ENCODE results near the gene MLLT10. TPM values are rescaled to one million over a fixed set of nuclear protein-coding genes. Genes with fewer than 3 reads are reported as not detected.

Gene MLLT10
- total and polyA plus RNA-seq, 9 of the 15 experiments (the other 6 are each of a cell fraction or from before 2014, with no cell fraction given): 18.8 to 81.4 (median 64.2) TPM

- TF ChIP-seq MTA3 (IDR thresholded peaks at IDR 0.05; ENCODE audit: borderline replicate concordance): peak; percentile 77; the same call in 1 of the 2 replicates
- 0 out of 2 replicates have a peak, but pooled peaks have one; percentile 55 for TF ChIP-seq ETS1 (conservative IDR thresholded peaks at IDR 0.05; ENCODE audit: control insufficient read depth, low read depth, low read length)
- TF ChIP-seq NR2C1 (IDR thresholded peaks at IDR 0.05): no peak
- TF ChIP-seq NR2C1 (tag; IDR thresholded peaks at IDR 0.05): peak; percentile 40; the same call in 1 of the 2 replicates
- TF ChIP-seq JUN (IDR thresholded peaks at IDR 0.05; ENCODE audit: borderline replicate concordance, low read depth, low read length): peak; percentile 12; the same call in 1 of the 2 replicates
- TF ChIP-seq JUN (CRISPR knock-in tag; IDR thresholded peaks at IDR 0.05; ENCODE audit: borderline replicate concordance): no peak
- peak; percentile 85 for TF ChIP-seq ZNF592 (IDR thresholded peaks at IDR 0.05)
- TF ChIP-seq MAX (CRISPR knock-in tag; IDR thresholded peaks at IDR 0.05): peak; percentile 62
- no peak for TF ChIP-seq ATF1 (CRISPR knock-in tag; IDR thresholded peaks at IDR 0.05)
- peak; percentile 75 for TF ChIP-seq ATF1 (tag; IDR thresholded peaks at IDR 0.05)
- TF ChIP-seq ZBTB34 (CRISPR knock-in tag; IDR thresholded peaks at IDR 0.05): no peak
- TF ChIP-seq TFAP4 (CRISPR knock-in tag; IDR thresholded peaks at IDR 0.05; ENCODE audit: borderline replicate concordance): peak; percentile 37; the same call in 1 of the 2 replicates
- peak; percentile 41 to 85 (median 65) for TF ChIP-seq YY1 (IDR thresholded peaks at IDR 0.05; ENCODE audit: borderline replicate concordance in 1 of 3, control insufficient read depth in 1 of 3, extremely low read depth in 1 of 3, insufficient read depth in 3 of 3, insufficient read length in 1 of 3, insufficient replicate concordance in 2 of 3, low read depth in 1 of 3, low read length in 2 of 3)
- TF ChIP-seq CCAR2 (IDR thresholded peaks at IDR 0.05; ENCODE audit: low read depth, low read length): no peak
- TF ChIP-seq SMAD1 (IDR thresholded peaks at IDR 0.05; ENCODE audit: low read depth, low read length, partially characterized antibody): no peak
- TF ChIP-seq DACH1 (IDR thresholded peaks at IDR 0.05; ENCODE audit: partially characterized antibody): no peak
- TF ChIP-seq ZSCAN32 (CRISPR knock-in tag; IDR thresholded peaks at IDR 0.05): no peak
Measured at GRCh38 chr10:21533467-21534279, at the start of gene MLLT10 (continued).
